OCI-LY3 (cell line): Measurements from ENCODE around the gene CALML4.

Experiments
- H2AFZ ChIP-seq: fragments of 200-600, 300-600 bp; shearing (Covaris generic); 2 replicates; pipeline ENCODE4 v1.6.0; 2014; ENCODE audit warnings: antibody characterized with exemption, low read depth, low read length
- H3K27ac ChIP-seq: fragments of 200-600, 300-600 bp; sonication (generic); 2 replicates; pipeline ENCODE4 v1.5.1; 2014; ENCODE audit warnings: mild to moderate bottlenecking, low read length, moderate library complexity, mixed read lengths
- H3K27me3 ChIP-seq: fragments of 200-600, 300-600 bp; sonication (generic); 2 replicates; pipeline ENCODE4 v1.6.1; 2014; ENCODE audit warnings: low read depth, low read length, mixed read lengths
- H3K36me3 ChIP-seq: fragments of 200-600, 300-600 bp; sonication (generic); replicated peaks from 2 replicates; pipeline ENCODE3; 2014; ENCODE audit warnings: low read depth, low read length, mixed read lengths
- H3K4me1 ChIP-seq: fragments of 300-600, 200-600 bp; sonication (generic); 2 replicates; pipeline ENCODE4 v1.6.1; 2014; ENCODE audit warnings: low read length, mixed read lengths
- H3K4me2 ChIP-seq: fragments of 200-600, 300-600 bp; sonication (generic); 2 replicates; pipeline ENCODE4 v1.6.1; 2014; ENCODE audit warnings: low read length, mixed read lengths
- H3K4me3 ChIP-seq: fragments of 300-600, 200-600 bp; sonication (generic); 2 replicates; pipeline ENCODE4 v1.5.1; 2014; ENCODE audit warnings: antibody characterized with exemption, mild to moderate bottlenecking, low read length, moderate library complexity
- H3K79me2 ChIP-seq: fragments of 300-600, 200-600 bp; shearing (Covaris generic); 2 replicates; pipeline ENCODE4 v1.6.1; 2014; ENCODE audit warnings: mild to moderate bottlenecking, low read length, mixed read lengths
- H3K9ac ChIP-seq: fragments of 300-600, 200-600 bp; shearing (Covaris generic); 2 replicates; pipeline ENCODE4 v1.6.0; 2014; ENCODE audit warnings: mild to moderate bottlenecking, low read length, moderate library complexity
- H3K9me3 ChIP-seq: fragments of 200-600, 300-600 bp; shearing (Covaris generic); 2 replicates; pipeline ENCODE4 v1.6.1; 2014; ENCODE audit warnings: low read length, mixed read lengths; ENCODE audit not compliant: insufficient read depth
- H4K20me1 ChIP-seq: fragments of 200-600, 300-600 bp; sonication (generic); 2 replicates; pipeline ENCODE4 v1.6.1; 2016; ENCODE audit warnings: low read length, mixed read lengths; ENCODE audit not compliant: insufficient read depth
- CTCF ChIP-seq: fragments of 200-600, 300-600 bp; sonication (generic); IDR thresholded peaks from 2 replicates; pipeline ENCODE4 v1.5.1; 2014; ENCODE audit warnings: antibody characterized with exemption, low read length, low read depth
- EZH2phosphoT487 ChIP-seq: fragments of 200-600 bp; shearing (Covaris generic); IDR thresholded peaks from 2 replicates; pipeline ENCODE4 v1.6.1; 2018; ENCODE audit warnings: antibody characterized with exemption, mixed run types, low read depth

CALML4 gene

GRCh38 chr15:68152342-68152741 lies 52.8 kb downstream of the CALML4 start:
- H3K36me3 ChIP-seq, result peaks cover 17% of the 10 kb centered on the region

GRCh38 chr15:68151277-68151676 lies 53.9 kb downstream of the CALML4 start:
- peaks cover 4% of the 10 kb centered on the region; the same call in 1 of the 2 replicates for H4K20me1 ChIP-seq
- no peak overlapping the region for H3K27ac ChIP-seq

More at GRCh38 chr15:68152342-68152741, 52.8 kb downstream of the CALML4 start:
- no peak overlapping the region for H3K4me3 ChIP-seq
- H3K27ac ChIP-seq, result no peak overlapping the region
- H3K27me3 ChIP-seq, result no peaks in the 10 kb centered on the region
- TF ChIP-seq EZH2phosphoT487 (no peak), CTCF (no peak)
- no peak overlapping the region for H3K9ac ChIP-seq
- H3K79me2 ChIP-seq, result no peaks in the 10 kb centered on the region
- no peak overlapping the region for H2AFZ ChIP-seq
- peaks cover 4% of the 10 kb centered on the region; the same call in 1 of the 2 replicates for H4K20me1 ChIP-seq
- H3K9me3 ChIP-seq, result no peaks in the 10 kb centered on the region
- H3K4me2 ChIP-seq, result no peak overlapping the region
- no peaks in the 10 kb centered on the region for H3K4me1 ChIP-seq

GRCh38 chr15:68150187-68150586 lies 54.9 kb downstream of the CALML4 start:
- Histone ChIP-seq H3K36me3 (peaks cover 16% of the 10 kb centered on the region), H3K4me3 (no peak overlapping the region), H3K4me1 (no peaks in the 10 kb centered on the region), H3K27me3 (no peaks in the 10 kb centered on the region), H3K79me2 (no peaks in the 10 kb centered on the region), H2AFZ (no peak overlapping the region), H3K4me2 (no peak overlapping the region), H4K20me1 (peaks cover 4% of the 10 kb centered on the region; the same call in 1 of the 2 replicates), H3K9ac (no peak overlapping the region), H3K27ac (no peak overlapping the region), H3K9me3 (no peaks in the 10 kb centered on the region)
- TF ChIP-seq EZH2phosphoT487, result no peak

More at GRCh38 chr15:68151277-68151676, 53.9 kb downstream of the CALML4 start:
- no peaks in the 10 kb centered on the region for H3K4me1 ChIP-seq
- H3K4me3 ChIP-seq, result no peak overlapping the region
- H3K9ac ChIP-seq, result no peak overlapping the region
- H3K36me3 ChIP-seq, result peaks cover 21% of the 10 kb centered on the region
- H3K27me3 ChIP-seq, result no peaks in the 10 kb centered on the region
- no peak overlapping the region for H2AFZ ChIP-seq
- TF ChIP-seq EZH2phosphoT487, result no peak
- TF ChIP-seq CTCF, result no peak
- H3K4me2 ChIP-seq, result no peak overlapping the region
- no peaks in the 10 kb centered on the region for H3K79me2 ChIP-seq
- H3K9me3 ChIP-seq, result no peaks in the 10 kb centered on the region

GRCh38 chr15:68149059-68149458 lies 56.1 kb downstream of the CALML4 start:
- H3K36me3 ChIP-seq, result peaks cover 11% of the 10 kb centered on the region
- H3K4me3 ChIP-seq, result no peak overlapping the region
- H3K27ac ChIP-seq, result no peak overlapping the region
- H3K4me1 ChIP-seq, result no peaks in the 10 kb centered on the region
- no peak for TF ChIP-seq CTCF
- no peak for TF ChIP-seq EZH2phosphoT487
- no peaks in the 10 kb centered on the region for H3K27me3 ChIP-seq
- H4K20me1 ChIP-seq, result no peaks in the 10 kb centered on the region
- H3K9me3 ChIP-seq, result no peaks in the 10 kb centered on the region
- no peak overlapping the region for H3K4me2 ChIP-seq
- H2AFZ ChIP-seq, result no peak overlapping the region
- no peaks in the 10 kb centered on the region for H3K79me2 ChIP-seq
- H3K9ac ChIP-seq, result no peak overlapping the region
